Measurements from ENCODE around the gene CACNA1I.

The CACNA1I gene

DNA sequence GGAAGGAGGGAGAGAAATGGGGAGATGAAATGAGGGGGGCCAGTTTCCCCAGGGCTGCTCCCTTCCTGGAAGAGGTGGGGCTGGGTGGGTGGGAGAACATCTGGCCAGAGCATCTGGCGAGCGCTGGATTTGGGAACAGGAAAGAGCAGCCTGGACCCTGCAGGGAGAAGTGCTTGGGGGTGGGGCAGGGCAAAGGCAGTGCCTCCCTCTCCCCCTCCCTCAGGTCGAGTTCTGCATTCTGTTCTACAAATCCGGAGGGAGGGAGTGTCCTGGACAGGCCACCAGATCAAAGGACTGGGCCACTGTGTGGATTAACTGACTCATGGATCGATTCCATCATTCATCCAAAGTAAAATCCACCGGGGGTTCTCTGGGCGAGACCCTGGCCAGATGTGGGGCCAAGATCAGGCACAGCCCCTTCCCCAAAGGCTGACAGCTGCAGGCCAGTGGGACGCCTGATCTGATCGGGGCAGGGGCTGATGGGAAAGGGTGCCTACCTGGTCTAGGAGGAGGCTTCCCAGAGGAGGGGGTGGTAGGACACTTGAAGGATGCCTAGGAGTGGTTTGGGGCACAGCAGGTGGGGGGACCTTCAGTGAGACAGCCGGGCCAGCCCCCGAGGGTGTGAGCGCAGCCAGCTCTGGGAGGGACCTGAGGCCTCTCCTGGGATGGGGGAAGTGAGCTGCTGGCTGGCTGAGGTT lies 57.5 kb downstream of the CACNA1I start:
- H3K9ac ChIP-seq (ENCODE audit: low read depth, low read length) = no peak overlapping the region
- H3K27ac ChIP-seq (ENCODE audit: low read depth, low read length) = no peak overlapping the region
- no peaks in the 10 kb centered on the region for H3K9me3 ChIP-seq (ENCODE audit: insufficient read depth, low read depth, low read length)
- no peak overlapping the region for H3K4me3 ChIP-seq (ENCODE audit: low read length)
- no peaks in the 10 kb centered on the region for H3K36me3 ChIP-seq (ENCODE audit: insufficient read depth, low read length)
- H3K4me1 ChIP-seq (ENCODE audit: insufficient read depth, low read length) = peaks cover 14% of the 10 kb centered on the region
- no peaks in the 10 kb centered on the region for H3K27me3 ChIP-seq (ENCODE audit: insufficient read depth, low read length)
- WGBS = 69% methylated on average over 12 of the region's 12 CpGs

DNA sequence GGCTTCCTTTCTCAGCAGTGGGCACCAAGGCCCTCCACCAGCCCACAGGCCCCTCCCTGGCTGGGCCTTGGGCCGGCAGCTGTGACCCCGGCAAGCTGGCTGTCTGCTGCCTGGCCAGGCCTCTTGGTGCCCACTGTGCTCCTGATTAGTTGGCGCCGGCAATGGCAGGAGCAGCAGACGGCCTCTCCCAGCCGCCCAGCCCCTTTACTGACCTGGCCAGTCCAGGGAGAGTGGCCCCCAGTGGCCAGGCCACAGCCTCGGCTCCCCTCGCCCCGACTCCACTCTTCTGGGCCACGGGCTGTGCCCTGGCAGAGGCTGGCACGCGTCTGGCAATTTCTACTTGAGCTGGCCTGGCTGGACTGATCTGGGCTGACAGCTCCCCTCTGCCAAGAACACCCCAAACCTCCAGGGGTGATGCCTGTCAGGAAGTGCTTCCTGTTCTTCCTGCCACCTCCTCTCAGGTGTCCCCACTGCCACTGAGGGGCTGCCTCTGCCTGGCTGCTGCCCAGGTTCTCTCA lies 58.1 kb downstream of the CACNA1I start:
- Histone ChIP-seq H3K4me3 (ENCODE audit: low read length) (no peak overlapping the region), H3K9ac (ENCODE audit: low read depth, low read length) (no peak overlapping the region), H3K27ac (ENCODE audit: low read depth, low read length) (no peak overlapping the region), H3K36me3 (ENCODE audit: insufficient read depth, low read length) (no peaks in the 10 kb centered on the region), H3K27me3 (ENCODE audit: insufficient read depth, low read length) (no peaks in the 10 kb centered on the region), H3K4me1 (ENCODE audit: insufficient read depth, low read length) (peaks cover 14% of the 10 kb centered on the region), H3K9me3 (ENCODE audit: insufficient read depth, low read depth, low read length) (no peaks in the 10 kb centered on the region)
- 93% methylated on average over 12 of the region's 12 CpGs for WGBS

DNA sequence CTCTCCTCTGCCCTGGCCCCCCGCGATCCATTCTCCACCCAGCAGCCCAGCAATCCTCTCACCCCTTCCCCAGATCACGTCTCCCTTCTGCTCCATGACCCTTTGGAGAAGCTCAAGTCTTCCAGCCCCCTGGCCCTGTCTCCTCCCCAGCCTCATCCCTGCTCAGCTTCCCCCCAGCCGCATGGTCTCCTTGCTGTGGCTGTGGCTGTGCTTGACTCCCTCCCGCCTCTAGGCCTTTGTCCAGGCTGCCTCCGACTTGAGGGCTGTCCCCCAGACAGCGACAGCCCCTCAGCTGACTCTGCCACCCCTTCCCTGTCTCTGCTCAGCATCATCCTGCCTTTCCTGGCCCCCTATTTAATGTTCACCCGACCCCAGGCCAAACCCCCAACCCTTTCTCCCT lies 59.3 kb downstream of the CACNA1I start:
- Histone ChIP-seq H3K9ac (ENCODE audit: low read depth, low read length) (no peak overlapping the region), H3K9me3 (ENCODE audit: insufficient read depth, low read depth, low read length) (no peaks in the 10 kb centered on the region), H3K4me3 (ENCODE audit: low read length) (no peak overlapping the region), H3K27ac (ENCODE audit: low read depth, low read length) (no peak overlapping the region), H3K4me1 (ENCODE audit: insufficient read depth, low read length) (peaks cover 9% of the 10 kb centered on the region), H3K36me3 (ENCODE audit: insufficient read depth, low read length) (no peaks in the 10 kb centered on the region), H3K27me3 (ENCODE audit: insufficient read depth, low read length) (no peaks in the 10 kb centered on the region)
- 83% methylated on average over 8 of the region's 8 CpGs for WGBS

DNA sequence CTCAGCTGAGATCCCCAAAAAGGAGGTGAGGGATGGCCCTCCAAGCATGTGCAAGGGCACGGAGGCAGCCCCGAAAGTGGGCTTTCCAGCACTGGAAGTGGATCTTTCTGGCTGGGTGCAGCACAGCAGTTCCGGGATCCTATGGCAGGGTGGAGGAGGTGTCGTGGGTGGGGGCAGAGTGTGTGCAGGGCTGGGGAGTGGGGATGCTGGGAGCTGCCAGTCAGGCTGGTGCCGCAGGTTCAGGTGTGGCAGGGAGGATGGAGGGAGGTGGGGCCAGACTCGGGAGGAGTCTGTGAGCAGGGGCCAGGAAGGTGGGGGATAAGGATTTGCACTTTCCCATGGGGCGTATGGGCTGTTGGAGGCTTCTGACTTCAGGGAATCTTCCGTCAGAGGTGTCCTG lies 60.2 kb downstream of the CACNA1I start:
- no peak overlapping the region for H3K27ac ChIP-seq (ENCODE audit: low read depth, low read length)
- H3K36me3 ChIP-seq (ENCODE audit: insufficient read depth, low read length) = no peaks in the 10 kb centered on the region
- H3K4me3 ChIP-seq (ENCODE audit: low read length) = no peak overlapping the region
- no peak overlapping the region for H3K9ac ChIP-seq (ENCODE audit: low read depth, low read length)
- peaks cover 5% of the 10 kb centered on the region for H3K4me1 ChIP-seq (ENCODE audit: insufficient read depth, low read length)
- H3K27me3 ChIP-seq (ENCODE audit: insufficient read depth, low read length) = no peaks in the 10 kb centered on the region
- 88% methylated on average over 8 of the region's 8 CpGs for WGBS
- H3K9me3 ChIP-seq (ENCODE audit: insufficient read depth, low read depth, low read length) = no peaks in the 10 kb centered on the region

DNA sequence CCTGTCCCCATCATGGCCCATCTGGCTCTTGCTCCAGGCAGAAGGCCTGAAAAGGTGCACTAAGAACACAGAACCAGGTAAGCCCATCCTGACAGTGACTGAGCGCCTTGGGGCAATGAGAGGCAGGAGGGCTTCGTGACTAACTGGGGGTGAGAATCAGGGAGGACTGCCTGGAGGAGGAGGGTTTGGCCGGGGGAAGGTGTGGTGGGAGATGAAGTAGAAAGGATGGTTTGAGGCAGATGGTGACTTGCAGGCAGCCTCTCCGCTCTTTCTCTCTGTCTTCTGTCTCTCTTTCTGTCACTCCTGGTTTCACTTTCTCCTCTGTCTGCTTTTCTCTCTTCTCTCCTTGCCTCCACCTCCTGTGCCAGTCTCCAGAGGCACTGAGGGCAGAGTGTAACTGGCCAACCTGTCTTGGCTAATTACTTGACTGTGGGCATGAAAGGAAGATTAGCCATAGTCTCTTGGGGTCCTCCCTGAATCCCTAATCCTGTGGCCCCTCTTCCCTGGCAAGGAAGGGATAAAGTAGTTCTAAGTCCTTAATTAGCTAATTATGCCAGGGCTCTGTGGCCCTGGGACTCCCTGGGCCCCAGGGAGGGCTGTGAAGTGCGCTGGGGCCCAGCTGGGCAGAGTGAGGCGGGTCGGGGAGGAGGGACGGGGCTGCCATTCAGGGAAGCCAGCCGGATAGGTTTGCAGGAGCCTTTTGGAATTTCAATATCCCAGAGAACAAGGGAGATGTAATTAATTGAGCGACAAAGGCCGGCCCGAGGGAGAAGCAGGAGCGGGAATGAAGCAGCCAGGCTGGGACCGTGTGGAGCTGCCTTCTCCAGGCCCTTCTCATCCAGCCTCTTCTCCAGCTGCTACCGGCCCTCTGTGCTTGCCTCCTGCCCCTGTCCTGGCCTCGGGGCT lies 61.1 kb downstream of the CACNA1I start:
- Histone ChIP-seq H3K9me3 (ENCODE audit: insufficient read depth, low read depth, low read length) (no peaks in the 10 kb centered on the region), H3K4me1 (ENCODE audit: insufficient read depth, low read length) (no peaks in the 10 kb centered on the region; the same call in 1 of the 2 replicates), H3K36me3 (ENCODE audit: insufficient read depth, low read length) (no peaks in the 10 kb centered on the region), H3K27me3 (ENCODE audit: insufficient read depth, low read length) (no peaks in the 10 kb centered on the region), H3K9ac (ENCODE audit: low read depth, low read length) (no peak overlapping the region), H3K4me3 (ENCODE audit: low read length) (no peak overlapping the region), H3K27ac (ENCODE audit: low read depth, low read length) (no peak overlapping the region)
- 70% methylated on average over 16 of the region's 16 CpGs for WGBS

DNA sequence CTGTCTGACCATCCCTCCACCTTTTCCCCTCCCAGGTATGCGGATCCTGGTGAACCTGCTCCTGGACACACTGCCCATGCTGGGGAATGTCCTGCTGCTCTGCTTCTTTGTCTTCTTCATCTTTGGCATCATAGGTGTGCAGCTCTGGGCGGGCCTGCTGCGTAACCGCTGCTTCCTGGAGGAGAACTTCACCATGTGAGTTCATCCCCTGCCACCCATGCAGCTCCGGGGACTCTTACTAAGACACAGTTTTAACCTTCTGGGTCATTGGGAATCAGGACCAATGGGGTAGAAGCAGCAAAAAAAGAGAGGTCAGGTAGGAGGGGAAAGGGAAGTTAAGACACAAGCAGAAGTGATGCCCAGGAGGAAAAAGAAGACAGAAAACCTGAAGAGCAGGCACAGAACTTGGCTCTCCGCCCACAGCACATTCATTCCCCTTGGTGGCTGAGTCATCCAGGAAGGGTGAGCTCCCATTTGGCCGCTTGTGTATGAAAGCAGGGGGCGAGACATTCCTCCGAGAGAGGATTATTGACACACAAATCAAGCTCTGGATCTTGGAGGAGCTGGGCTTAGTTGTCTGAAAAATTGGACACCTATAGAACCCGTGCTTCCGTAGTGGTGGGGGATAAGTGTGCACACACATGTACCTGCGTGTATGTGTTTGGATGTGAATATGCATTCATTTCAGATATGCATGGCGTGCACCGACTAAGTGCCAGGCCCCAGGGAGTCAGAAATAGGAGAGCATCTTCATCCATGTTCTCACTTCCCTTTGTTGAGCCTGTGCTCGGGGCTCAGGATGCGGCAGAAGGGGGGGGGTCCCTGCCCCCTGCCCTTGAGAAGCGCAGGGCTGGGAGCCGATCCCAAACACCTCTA lies 64.2 kb downstream of the CACNA1I start:
- WGBS = 81% methylated on average over 18 of the region's 18 CpGs
- Histone ChIP-seq H3K36me3 (ENCODE audit: insufficient read depth, low read length) (no peaks in the 10 kb centered on the region), H3K4me3 (ENCODE audit: low read length) (no peak overlapping the region), H3K9me3 (ENCODE audit: insufficient read depth, low read depth, low read length) (peaks cover 3% of the 10 kb centered on the region; the same call in 1 of the 2 replicates), H3K9ac (ENCODE audit: low read depth, low read length) (no peak overlapping the region), H3K27me3 (ENCODE audit: insufficient read depth, low read length) (no peaks in the 10 kb centered on the region), H3K27ac (ENCODE audit: low read depth, low read length) (no peak overlapping the region), H3K4me1 (ENCODE audit: insufficient read depth, low read length) (no peaks in the 10 kb centered on the region)

DNA sequence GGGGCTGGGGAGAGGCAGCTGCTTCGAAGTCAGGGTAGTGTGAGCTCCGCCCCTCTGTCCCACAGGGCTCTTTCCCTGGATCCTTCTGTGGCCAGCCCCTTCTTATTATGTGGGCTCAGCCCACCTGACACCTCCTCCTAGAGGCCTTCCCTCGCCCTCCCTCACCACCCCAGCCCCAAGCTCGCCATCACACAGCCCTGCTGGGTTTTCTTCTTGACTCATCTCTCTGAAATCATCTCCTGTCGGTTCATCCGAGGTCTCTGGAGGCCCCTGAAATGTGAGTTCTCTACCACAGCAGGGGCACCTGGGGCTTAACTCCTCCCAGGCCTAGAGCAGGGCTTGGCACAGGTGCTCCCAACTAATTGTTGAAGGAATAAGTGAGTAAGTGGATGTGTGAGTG lies 65.2 kb downstream of the CACNA1I start:
- Histone ChIP-seq H3K36me3 (ENCODE audit: insufficient read depth, low read length) (no peaks in the 10 kb centered on the region), H3K9ac (ENCODE audit: low read depth, low read length) (no peak overlapping the region), H3K27ac (ENCODE audit: low read depth, low read length) (no peak overlapping the region), H3K27me3 (ENCODE audit: insufficient read depth, low read length) (no peaks in the 10 kb centered on the region), H3K4me3 (ENCODE audit: low read length) (no peak overlapping the region), H3K9me3 (ENCODE audit: insufficient read depth, low read depth, low read length) (peaks cover 3% of the 10 kb centered on the region; the same call in 1 of the 2 replicates), H3K4me1 (ENCODE audit: insufficient read depth, low read length) (no peaks in the 10 kb centered on the region)
- 60% methylated on average over 6 of the region's 6 CpGs for WGBS

DNA sequence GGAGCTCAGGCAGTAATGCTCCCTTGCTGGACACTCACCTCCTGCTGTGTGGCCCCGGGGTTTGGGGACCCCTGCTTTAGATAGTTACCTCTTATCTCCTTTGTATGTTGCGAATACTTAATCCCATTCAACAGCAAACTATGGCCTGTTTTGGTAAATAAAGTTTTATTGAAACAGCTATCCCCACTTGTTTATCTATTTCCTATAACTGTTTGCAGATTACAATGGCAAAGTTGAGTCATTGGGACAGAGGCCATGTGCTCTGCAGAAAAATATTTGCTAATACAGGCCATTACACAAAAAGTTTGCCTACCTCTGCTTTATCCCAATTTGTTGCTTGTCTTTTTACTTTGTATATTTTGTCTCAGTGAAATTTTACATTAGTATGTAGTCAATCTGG lies 68.4 kb downstream of the CACNA1I start:
- no peaks in the 10 kb centered on the region for H3K36me3 ChIP-seq (ENCODE audit: insufficient read depth, low read length)
- H3K9ac ChIP-seq (ENCODE audit: low read depth, low read length) = no peak overlapping the region
- no peaks in the 10 kb centered on the region for H3K4me1 ChIP-seq (ENCODE audit: insufficient read depth, low read length)
- 63% methylated on average over 1 of the region's 2 CpGs for WGBS
- no peak overlapping the region for H3K27ac ChIP-seq (ENCODE audit: low read depth, low read length)
- H3K9me3 ChIP-seq (ENCODE audit: insufficient read depth, low read depth, low read length) = peaks cover 3% of the 10 kb centered on the region; the same call in 1 of the 2 replicates
- no peak overlapping the region for H3K4me3 ChIP-seq (ENCODE audit: low read length)
- no peaks in the 10 kb centered on the region for H3K27me3 ChIP-seq (ENCODE audit: insufficient read depth, low read length)

DNA sequence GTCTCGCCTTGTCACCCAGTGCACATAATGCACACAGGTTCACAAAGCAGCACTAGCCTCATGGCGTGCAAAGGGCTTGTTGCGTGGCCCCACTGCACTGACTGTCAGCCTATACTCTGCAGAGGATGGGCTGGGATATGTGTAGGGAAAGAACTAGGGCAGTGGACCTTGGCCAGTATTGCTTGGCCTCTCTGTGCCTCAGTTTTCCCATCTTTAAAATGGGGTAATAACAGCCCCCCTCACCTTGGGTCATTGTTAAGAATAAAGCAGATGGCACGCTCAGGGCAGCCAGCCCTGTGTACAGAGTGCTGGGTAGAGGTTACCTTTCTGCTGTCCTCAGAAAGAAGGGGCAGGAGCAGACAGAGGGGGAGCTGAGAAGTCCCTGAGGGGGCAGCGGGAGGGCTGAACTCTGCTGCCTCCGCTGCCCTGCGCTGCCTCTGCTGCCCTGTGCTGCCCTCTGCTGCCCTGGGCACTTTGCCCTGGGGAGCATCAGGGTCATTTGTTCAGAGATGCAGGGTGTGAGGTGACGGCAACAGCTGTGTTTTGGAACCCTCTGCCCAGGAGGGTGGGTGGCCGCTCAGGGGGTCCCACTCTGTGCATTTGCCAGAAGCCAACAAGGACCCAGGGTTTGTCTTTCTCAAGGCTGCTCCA lies 71.2 kb downstream of the CACNA1I start:
- Histone ChIP-seq H3K27me3 (ENCODE audit: insufficient read depth, low read length) (no peaks in the 10 kb centered on the region), H3K4me3 (ENCODE audit: low read length) (no peak overlapping the region), H3K9ac (ENCODE audit: low read depth, low read length) (no peak overlapping the region), H3K36me3 (ENCODE audit: insufficient read depth, low read length) (no peaks in the 10 kb centered on the region), H3K4me1 (ENCODE audit: insufficient read depth, low read length) (no peaks in the 10 kb centered on the region), H3K27ac (ENCODE audit: low read depth, low read length) (no peak overlapping the region), H3K9me3 (ENCODE audit: insufficient read depth, low read depth, low read length) (peaks cover 3% of the 10 kb centered on the region; the same call in 1 of the 2 replicates)
- 89% methylated on average over 9 of the region's 9 CpGs for WGBS

DNA sequence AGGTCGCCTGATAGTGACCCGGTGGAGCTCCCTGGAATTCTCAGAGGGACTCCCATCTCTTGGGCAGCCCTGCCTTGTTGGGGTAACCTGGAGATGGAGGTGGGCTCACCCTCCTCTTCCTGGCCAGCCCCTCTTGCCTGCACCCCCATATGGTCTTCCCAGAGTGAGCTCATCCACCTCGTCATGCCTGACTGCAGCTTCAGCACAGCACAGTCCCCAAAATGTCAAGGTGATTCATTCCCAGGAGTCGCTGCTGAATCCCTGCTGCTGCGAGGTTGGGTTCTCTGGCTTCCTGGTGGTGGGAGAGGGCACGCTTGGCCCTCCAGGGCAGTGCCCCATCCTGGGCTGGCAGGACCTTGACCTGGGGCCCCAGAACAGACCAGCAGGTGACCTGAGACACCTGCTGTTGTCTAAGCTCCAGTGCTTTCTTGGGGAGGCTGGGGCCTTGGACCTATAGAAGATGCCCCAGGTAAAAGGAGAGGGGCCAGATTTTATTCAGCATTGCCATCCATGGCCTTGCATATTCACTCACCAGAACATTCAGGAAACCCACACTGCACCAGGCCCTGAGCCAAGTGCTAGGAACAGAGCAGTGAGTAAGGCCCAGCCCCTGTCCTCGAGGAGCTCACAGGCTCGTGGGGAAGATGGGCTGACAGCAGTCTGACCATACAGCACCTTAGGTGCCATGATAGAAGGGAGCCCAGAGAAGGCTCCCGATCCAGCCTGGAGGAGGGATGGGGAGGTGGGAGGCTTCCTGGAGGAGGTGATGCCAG lies 72.9 kb downstream of the CACNA1I start:
- Histone ChIP-seq H3K9me3 (ENCODE audit: insufficient read depth, low read depth, low read length) (peaks cover 3% of the 10 kb centered on the region; the same call in 1 of the 2 replicates), H3K9ac (ENCODE audit: low read depth, low read length) (no peak overlapping the region), H3K27me3 (ENCODE audit: insufficient read depth, low read length) (no peaks in the 10 kb centered on the region), H3K27ac (ENCODE audit: low read depth, low read length) (no peak overlapping the region), H3K4me1 (ENCODE audit: insufficient read depth, low read length) (no peaks in the 10 kb centered on the region), H3K4me3 (ENCODE audit: low read length) (no peak overlapping the region), H3K36me3 (ENCODE audit: insufficient read depth, low read length) (no peaks in the 10 kb centered on the region)
- 89% methylated on average over 9 of the region's 9 CpGs for WGBS
